ENCODE measurements around the gene GPSM1. TPM values are rescaled to one million over a fixed set of nuclear protein-coding genes. Genes with fewer than 3 reads are reported as not detected.
A peak's percentile ranks its signal among the peaks of the same experiment; 100 is the strongest.

The GPSM1 gene
- total RNA-seq, 1 experiment from 2014 or later = 21.2 TPM

DNA sequence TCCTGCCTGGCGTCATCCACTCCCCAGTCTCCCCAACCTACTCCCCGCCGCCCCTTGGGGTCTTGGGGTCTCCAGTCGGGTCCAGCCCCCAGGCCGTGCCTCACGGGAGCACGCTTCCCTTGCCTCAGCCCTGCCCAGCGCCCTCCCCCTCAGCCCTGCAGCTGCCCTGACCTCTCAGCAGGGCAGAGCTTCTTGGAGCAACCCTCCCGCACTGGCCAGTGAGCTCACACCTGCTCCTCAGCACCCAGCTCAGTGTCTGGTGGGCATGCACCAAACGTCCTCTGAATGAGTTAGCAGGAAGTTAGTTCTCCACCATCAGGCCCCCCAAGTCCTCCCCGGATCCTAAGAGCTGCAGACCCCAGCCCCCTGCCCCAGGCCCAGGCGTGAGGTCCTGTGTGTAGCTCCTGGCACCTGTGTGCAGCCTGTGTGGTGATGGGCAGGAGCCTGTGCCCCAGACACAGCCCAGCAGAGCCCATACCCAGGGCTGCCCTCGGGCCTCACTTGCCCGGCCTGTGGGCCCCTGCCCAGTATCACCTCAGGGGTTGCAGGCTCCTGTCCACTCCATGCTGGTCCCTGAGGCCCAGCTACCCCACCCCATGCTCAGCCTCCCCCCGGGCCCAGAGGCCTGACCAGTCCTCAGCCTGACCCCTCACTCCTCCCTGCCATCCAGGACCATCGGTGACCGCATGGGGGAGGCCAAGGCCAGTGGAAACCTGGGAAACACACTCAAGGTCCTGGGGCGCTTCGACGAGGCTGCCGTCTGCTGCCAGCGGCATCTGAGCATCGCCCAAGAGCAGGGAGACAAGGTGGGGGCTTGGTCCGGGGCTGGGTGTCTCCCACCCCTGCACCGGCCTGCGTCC lies 8.2 kb downstream of the GPSM1 start:
- no peak for DNase-seq (ENCODE audit: low read depth, low spot score)
- in situ Hi-C loops (cut with HindIII; ENCODE audit: low pct_unique_long_range_greater_than_20kb, low sequenced_read_pairs) = no loop called here

DNA sequence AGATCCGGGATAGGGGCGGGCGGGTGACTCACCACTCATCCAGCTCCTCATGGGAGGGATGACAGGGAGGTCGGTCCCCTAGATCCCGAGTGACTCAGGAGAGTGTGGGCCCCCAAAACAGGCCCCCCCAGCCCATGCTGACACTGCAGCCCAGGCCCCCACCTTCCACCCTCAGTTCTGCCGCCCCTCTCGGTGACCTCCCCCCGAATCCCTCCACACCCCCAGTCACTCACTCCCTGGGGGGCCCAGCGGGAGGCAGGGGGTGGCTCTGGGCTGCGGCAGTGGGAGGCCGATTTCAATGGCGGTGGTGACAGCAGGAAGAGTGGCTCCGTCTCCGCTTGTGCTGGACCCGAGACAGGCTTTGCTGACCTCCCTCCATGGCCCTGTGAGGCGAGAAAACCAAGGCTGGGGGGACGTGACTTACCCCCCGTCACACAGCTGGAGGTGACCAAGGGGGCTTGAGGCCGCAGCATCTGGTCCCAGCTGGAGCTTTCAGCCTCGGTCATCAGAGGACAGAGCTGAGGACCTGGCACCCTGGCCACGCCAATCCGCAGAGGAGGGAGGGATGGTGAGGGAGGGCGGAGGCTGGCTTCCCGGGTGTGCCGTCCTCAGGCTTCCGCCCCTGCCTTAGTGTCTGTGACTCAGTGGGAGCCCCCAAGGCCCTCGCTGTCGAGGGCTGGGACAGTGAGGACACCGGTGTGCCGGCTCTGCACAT lies 9.0 kb downstream of the GPSM1 start:
- no peak for DNase-seq (ENCODE audit: low read depth, low spot score)
- in situ Hi-C loops (cut with HindIII; ENCODE audit: low pct_unique_long_range_greater_than_20kb, low sequenced_read_pairs) = no loop called here

DNA sequence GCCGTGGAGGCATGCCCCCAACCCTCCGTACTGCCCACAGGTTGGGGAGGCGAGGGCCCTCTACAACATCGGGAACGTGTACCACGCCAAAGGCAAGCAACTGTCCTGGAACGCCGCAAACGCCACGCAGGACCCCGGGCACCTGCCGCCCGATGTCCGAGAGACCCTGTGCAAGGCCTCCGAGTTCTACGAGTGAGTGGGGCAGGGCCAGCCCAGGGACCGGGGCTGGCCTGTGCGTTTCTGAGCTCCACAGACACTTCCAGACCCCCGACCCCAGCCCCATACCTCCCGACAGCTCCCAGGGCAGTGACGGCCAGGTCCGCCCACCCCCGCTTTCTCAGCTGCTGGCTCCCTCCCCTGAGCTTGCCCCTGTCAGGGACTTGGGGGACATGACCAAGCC lies 9.5 kb downstream of the GPSM1 start:
- in situ Hi-C loops (cut with HindIII; ENCODE audit: low pct_unique_long_range_greater_than_20kb, low sequenced_read_pairs) = no loop called here
- no peak for DNase-seq (ENCODE audit: low read depth, low spot score)

DNA sequence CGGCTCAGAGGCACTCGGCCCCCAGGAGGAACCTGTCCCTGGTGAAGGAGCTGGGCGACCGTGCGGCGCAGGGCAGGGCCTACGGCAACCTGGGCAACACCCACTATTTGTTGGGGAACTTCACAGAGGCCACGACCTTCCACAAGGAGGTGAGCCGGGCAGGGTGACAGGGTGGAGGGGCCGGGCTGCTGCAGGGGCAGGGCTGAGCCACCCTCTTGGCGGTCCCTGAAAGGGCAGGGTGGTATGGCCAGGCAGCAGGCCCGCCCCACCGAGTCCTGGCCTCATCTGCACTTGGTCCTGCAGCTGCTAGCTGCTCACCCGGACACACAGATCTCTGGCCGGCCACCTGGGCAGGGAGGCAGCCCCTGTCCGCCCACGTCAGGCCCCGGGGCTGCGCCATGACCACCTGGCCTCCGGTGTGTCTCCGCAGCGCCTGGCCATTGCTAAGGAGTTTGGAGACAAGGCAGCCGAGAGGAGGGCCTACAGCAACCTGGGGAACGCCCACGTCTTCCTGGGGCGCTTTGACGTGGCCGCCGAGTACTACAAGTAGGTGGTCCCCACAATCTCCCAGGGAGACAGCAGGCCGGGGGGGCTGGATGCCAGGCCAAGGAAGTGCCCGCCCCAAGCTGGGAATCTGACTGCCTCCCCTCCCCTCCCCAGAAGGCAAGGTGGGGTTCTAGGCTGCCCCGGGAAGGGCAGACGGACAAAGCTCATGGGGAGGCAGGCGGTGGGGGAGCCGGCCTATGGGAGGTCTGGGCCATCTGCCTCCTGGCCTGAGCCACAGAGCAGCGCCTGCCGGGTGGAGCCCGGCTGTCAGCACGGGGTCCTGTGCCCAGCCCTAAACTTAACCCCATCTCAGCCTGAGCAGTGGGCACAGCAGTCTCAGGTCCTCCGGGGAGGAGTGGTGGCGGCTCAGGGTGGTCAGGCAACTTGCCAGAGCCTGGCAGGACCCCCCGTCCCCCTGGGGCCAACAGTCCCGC lies 10.4 kb downstream of the GPSM1 start:
- in situ Hi-C loops (cut with HindIII; ENCODE audit: low pct_unique_long_range_greater_than_20kb, low sequenced_read_pairs) = no loop called here
- DNase-seq (ENCODE audit: low read depth, low spot score) = no peak

DNA sequence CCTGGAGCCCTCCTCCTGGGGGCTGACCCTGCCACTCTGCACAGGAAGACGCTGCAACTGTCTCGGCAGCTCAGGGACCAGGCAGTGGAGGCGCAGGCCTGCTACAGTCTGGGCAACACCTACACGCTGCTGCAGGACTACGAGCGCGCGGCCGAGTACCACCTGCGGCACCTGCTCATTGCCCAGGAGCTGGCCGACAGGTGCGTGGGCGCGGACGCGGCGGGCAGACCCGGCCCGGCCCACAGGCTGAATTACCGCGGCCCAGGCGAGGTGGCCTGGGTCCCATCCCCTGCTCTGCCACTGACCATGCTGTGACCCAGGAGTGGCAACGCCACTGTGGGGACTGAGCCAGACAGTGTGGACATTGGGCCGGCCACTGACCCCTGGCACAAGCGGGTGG lies 11.2 kb downstream of the GPSM1 start:
- in situ Hi-C loops (cut with HindIII; ENCODE audit: low pct_unique_long_range_greater_than_20kb, low sequenced_read_pairs) = no loop called here
- DNase-seq (ENCODE audit: low read depth, low spot score) = no peak

DNA sequence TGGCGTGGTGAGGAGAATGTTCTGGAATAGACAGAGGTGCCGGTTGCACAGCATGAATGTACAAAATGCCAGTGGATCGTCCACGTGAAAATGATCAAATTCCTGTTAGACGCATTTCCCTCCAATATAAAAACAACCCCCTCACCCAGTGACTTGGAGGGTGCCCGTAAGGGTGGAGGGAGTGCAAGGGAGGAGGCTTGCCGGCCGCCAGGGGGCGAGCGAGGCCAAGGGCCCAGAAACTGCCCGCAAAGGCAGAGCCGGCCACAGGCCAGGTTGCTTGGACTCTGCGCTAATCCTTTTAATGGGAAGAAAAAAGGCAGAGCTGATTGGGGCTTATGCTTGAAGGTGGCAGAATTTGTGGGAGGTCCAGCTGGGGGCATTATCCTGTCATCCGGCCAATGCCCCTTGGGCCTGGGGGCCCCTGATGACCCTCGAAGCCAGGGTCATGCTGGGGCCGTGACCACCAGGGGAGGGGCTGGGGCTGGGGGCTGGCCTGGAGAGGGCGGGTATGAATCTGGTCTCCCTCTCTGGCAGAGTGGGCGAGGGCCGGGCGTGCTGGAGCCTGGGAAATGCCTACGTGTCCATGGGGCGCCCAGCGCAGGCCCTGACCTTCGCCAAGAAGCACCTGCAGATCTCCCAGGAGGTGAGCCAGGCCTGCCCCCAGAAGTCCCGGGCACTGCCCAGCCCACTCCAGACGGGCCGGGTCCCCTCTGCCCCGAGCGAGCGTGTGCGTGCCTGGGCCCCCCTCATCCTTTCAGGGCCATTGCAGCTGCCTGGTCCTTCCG lies 12.0 kb downstream of the GPSM1 start:
- peak; percentile 77 for DNase-seq (ENCODE audit: low read depth, low spot score)
- in situ Hi-C loops (cut with HindIII; ENCODE audit: low pct_unique_long_range_greater_than_20kb, low sequenced_read_pairs) = no loop called here

DNA sequence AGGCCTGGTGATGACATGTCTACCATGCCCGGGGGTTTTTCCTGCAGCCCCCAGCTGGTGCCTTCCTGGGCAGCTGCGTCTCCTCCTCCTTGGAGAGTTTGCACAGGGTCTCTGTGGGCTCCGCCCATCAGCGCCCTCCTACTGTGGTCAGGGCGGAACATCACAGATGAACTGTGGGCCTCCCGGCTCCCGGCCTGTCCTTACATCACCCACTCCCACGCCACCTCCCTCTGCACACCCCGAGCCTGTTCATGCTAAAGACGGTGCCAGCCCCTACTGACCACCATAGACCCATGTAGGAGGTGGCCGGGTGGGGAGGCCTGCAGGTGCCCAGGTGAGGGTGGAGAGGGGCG lies 12.6 kb downstream of the GPSM1 start:
- in situ Hi-C loops (cut with HindIII; ENCODE audit: low pct_unique_long_range_greater_than_20kb, low sequenced_read_pairs) = no loop called here
- no peak for DNase-seq (ENCODE audit: low read depth, low spot score)

DNA sequence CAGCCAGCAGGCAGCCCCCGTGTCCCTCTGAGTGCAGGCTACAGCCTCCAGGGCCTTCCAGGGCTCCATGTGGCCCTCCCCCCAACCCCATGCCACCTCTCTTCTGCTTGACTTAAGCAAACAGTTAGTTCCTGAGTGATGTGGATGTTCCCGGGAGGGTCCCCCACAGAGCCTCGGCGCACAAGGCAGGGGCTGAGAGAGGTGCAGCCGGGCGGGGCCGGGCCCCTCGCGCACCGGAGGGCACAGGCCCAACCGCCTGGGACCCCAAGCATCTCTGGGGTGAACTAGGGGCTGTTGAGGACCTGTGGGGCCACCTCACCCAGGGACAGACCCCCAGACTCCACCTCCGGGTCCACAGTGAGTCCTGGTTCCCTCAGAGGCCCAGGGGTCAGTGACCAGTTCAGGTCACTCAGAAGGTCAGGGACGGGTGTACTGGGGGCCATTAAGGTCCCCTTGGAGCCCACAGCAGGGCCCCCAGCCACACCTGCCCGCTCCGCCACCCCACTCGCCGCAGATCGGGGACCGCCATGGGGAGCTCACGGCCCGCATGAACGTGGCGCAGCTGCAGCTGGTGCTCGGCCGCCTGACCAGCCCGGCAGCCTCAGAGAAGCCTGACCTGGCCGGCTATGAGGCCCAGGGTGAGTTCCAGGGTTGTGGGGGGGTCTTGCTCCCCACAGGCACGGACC lies 13.2 kb downstream of the GPSM1 start:
- in situ Hi-C loops (cut with HindIII; ENCODE audit: low pct_unique_long_range_greater_than_20kb, low sequenced_read_pairs) = no loop called here
- DNase-seq (ENCODE audit: low read depth, low spot score) = no peak

DNA sequence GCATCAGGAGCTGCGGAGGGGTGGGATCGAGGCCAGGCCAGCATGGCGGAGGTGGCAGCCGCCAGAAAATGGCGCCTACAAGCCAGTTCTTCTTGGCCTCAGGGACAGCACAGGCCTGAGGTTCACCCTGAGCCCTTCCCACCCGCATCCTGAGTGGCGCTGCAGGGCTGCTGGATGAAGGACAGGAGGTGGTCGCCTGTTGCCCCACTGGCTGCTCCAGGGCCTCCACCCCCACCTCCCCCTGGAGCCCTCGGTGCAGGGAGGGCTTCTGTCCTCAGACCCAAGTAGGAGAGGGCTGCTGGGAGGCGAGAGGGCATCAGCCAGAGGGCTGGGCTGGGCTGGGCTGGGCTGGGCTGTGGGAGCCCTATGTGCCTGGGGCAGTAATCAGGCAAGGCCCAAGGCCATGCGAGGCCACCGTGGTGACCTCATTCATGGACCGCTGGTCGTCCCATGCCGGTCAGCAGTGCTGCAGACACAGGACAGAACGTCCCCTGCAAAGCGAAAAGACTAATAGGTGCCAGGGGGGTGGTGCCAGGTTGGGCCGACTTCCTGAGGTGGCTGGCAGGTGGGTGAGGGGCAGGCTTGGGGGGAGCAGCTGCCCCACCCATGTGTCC lies 13.8 kb downstream of the GPSM1 start:
- in situ Hi-C loops (cut with HindIII; ENCODE audit: low pct_unique_long_range_greater_than_20kb, low sequenced_read_pairs) = no loop called here
- DNase-seq (ENCODE audit: low read depth, low spot score) = no peak

DNA sequence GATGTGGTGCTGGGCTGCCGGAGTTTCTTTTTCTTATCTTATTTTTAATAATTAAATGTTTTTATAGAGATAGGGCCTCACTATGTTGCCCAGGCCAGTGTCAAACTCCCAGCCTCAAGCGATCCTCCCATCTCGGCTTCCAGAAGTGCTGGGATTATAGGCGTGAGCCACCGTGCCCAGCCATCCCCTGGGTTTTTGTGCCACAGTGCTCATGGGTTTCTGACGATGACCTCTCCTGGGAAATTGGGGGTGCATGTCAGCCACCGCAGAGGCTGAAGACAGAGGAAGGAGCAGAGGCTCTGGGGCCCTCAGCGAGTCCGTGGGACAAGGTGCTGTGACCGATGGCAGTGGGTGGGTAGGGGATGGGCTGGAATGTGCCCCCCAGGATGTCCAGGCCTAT lies 14.4 kb downstream of the GPSM1 start:
- no peak for DNase-seq (ENCODE audit: low read depth, low spot score)
- in situ Hi-C loops (cut with HindIII; ENCODE audit: low pct_unique_long_range_greater_than_20kb, low sequenced_read_pairs) = no loop called here

DNA sequence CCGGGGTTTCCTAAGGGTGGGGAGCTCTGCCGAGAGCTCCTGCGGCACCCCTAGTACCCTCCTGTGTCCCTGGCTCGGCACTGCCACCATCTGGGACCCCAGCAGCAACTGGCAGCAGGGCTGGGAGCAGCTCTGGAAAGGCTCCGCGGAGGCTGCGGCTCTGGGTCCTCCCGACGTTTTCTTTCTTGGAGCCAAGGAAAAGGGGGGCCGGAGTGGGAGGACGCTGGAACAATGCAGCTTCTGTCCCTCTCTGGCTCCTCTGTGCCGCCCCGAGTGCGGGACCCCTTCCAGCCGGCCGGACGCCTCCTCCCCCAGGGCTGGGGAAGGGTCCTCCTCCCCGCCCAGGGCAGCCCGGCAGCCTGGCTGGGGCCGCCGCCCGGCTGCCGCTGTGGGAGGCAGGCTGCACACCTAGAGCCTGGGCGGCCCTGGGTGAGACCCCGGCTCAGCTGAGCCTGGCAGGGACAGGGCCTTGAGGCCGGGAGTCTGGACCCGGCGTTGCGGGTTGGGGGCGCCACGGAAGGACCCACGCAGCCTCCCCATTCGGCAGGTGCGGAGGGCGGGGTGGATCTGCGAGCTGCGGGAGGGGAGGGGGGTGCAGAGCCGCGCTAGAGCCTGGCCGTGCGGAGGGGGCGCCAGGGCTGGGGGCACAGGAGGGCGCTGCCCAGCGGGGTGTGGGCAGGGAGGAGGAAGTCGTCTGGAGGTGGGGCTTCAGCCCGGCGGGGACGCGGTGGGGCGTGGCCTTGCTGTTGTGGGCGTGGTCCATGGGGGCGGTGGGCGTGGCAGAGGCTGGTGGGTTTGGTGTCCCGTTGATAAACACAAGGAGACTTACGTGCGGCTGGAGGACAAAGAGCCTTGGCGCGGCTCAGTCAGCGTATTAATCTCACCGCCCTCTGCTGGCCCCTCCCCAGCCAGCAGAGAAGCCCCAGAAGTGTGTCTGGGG lies 15.1 kb downstream of the GPSM1 start:
- in situ Hi-C loops (cut with HindIII; ENCODE audit: low pct_unique_long_range_greater_than_20kb, low sequenced_read_pairs) = no loop called here
- peak; percentile 77 for DNase-seq (ENCODE audit: low read depth, low spot score)

DNA sequence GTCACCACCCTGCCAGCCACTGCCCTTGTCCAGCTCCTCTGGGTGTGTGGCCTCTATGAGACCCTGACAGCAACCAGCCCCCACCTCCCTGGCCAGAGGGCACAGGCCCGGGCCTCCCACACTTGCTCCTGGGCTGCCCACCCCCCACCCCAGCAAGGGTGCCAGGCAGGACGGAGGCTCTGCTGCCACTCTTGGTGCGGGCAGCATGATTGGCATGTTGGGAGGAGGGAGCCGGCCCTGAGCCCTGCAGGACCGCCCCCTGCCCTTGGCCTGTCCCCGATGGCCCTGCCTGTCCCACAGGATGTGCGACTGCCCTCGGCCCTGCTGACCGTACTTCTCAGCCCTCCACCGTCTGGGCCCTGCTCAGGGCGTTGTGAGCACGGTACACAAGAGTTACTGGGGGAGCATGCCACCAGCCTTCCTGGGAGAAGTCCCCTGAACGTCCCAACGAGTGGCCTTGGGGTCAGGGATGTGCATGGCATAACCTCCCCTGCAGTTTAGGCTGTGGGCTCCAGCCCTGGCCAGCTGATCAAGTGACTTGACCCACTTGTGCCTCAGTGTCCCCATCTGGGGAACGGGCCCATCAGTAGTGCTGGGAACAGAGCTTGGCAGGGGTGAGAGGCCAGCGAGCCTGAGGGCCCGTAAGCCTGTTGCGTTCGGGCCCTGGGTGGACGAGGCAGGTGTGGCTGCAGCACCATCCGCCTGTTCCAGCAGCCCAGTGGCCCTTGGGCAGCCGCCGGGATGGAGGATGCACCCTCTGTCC lies 16.0 kb downstream of the GPSM1 start:
- in situ Hi-C loops (cut with HindIII; ENCODE audit: low pct_unique_long_range_greater_than_20kb, low sequenced_read_pairs) = no loop called here
- no peak for DNase-seq (ENCODE audit: low read depth, low spot score)

DNA sequence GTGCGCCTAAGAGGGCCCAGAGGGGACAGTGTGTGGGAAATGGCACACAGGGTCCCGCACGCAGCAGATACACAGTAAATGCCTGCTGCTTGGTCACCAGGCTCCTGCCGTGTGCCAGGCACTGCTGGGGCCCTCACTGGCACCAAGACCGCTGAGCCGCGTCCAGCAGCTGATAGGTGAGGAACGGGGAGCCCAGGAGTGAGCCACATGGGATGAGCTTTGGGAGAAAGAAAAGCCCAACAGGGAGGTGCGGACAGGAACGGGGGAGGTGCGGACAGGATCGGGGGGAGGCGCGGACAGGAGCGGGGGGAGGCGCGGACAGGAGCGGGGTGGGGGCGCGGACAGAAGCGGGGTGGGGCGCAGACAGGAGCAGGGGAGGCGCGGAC lies 16.5 kb downstream of the GPSM1 start:
- no peak for DNase-seq (ENCODE audit: low read depth, low spot score)
- in situ Hi-C loops (cut with HindIII; ENCODE audit: low pct_unique_long_range_greater_than_20kb, low sequenced_read_pairs) = no loop called here

DNA sequence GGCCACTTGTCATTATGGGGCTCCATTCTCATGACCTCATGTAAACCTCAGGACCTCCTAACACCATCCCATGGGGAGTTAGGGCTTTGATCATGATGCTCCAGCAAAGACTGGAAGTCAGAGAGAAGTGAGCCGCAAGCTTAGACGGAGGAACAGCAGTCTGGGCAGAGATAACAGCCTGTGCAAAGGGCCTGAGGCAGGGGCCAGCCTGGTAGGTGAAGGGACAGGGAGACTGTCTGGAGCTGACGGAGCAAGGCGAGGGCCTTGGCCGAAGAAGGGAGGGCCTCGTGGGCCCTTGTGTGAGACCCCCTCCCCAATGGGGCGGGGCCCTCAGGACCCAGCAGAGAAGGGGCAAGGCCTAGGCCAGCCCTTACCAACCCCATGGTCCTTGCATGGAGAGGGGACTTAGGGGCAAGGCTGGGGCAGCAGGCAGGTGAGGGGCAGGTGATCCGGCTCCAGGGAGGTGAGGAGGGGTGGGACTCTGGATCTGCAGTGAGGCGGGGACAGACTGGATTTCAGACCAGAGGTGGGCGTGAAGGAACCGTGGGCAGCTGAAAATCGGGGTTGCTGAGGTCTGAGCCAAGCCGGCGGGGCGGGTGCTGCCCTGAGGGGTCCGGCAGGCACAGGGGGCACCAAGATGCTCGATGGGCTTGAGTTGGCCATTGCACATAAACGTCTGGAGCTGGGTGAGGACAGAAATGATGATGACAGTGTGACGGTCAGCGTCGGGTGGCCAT lies 17.4 kb downstream of the GPSM1 start:
- in situ Hi-C loops (cut with HindIII; ENCODE audit: low pct_unique_long_range_greater_than_20kb, low sequenced_read_pairs) = no loop called here
- DNase-seq (ENCODE audit: low read depth, low spot score) = no peak
